Measurements from ENCODE around the gene HTR3B.

HTR3B gene

DNA sequence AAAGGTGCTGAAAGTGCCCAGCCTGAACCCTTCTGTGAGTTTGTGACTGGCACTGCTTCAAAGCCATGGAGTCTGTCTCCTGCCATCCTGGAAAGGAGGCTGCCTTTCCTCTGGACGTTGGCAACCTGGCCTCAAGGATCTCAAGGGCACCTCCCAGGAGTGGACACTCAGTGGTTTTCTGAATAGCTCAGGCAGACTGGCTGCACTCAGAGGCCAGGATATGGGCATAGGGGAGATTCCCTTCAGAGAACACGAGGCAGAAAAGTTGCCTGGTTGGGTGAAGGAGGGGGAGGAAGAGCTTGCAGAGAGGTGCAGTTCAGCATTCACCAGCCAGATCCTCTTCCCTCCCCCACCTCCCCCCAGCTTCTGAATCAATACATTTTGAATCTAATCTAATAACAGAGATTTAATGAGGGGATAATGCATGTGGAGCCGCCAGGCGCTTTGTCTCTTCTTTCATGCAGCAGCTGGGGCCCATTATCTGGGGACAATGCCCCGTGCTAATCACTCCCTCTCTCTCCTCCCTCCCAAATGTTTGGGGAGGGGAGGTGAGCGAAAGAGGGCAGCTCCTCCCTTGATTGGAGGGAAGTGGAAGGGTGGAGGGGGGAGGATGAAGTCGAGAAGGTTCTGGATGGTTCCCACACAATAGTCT is 88.0 kb downstream of the HTR3B start:
- DNase-seq, result no peak

DNA sequence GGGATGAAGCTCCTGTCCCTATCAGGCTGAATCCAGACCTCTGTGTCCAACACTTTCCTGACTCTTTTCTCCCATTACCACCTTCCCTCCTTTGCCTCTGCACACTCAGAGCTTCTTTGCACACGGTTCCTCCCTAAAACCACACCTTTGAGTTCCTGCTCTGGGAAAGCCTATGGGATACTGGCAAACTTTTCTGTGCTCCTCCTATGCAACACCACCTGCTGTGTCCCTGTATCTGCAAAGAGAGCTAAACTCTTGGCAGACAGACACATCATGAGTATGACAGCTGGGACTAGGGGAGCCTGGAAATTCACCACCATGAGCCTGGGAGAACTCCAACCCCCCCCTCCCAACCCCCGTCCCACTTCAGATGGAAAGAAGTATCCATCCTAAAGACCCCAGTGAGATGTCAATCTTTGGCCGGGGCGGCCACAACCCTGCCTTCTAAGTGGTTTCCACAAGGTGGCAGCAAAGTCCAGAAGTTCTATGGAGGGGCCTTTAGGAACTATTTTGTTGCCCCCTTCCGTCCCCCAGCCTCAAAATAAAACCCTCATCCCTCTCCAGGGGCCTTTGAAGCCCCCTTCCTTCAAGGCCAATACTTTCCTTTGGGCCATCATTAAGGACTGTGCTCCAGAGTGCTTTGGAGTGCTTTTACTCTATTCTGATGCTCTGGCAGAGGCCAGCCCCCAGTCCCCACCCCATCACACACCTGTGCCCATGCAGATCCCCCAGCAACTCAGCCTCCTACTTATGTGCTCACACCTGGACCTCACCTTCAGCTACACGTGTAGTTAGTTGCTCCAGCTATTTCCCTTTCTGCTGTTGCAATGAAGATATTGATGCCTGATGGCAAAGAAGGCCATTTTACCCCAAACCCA is 89.7 kb downstream of the HTR3B start:
- DNase-seq, result peak; percentile 40
